ENCODE results near the gene LMCD1.

LMCD1 gene

DNA sequence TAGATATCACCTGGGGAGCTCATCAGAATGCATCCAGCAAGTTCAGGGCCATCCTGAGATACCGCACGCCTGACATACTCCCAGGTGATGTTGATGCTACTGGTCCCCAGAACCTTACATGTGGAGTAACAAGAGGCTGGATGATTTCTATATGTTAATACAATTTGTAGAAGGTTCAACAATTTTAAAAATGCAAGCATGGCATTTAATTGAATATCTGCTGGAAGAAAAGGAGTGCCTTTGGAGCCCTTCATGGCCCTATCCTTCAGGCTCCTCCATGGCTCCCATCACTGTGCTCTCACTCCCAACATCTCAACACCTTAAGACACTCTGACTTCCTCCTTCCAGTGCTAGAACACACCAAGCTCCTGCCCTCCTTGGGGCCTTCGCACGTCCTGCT is 36.6 kb downstream of the LMCD1 start:
- DNase-seq, result no peak

DNA sequence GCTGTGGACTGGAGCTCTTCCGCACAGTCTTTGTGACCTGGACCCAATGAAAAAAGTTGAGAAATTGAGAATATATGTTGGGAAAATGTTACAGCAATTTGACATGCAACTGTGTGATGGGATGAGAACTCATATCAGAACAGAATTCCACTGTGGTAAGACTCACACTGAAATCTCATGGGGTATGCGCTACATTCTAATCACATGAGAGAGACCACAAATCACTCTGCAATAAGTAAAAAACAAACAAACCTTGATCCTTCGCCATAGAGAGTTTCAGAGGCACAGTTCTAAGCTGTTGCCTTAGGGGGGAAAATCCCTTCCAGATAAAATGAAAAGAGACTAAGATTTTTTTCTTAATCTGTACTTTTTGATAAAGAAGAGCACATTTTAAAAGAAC is 37.3 kb downstream of the LMCD1 start:
- no peak for DNase-seq

GRCh38 chr3:8539419-8539818 is 37.8 kb downstream of the LMCD1 start:
- no peak for DNase-seq

- no peak for DNase-seq
Measured at GRCh38 chr3:8540456-8540855, 38.8 kb downstream of the LMCD1 start.

DNA sequence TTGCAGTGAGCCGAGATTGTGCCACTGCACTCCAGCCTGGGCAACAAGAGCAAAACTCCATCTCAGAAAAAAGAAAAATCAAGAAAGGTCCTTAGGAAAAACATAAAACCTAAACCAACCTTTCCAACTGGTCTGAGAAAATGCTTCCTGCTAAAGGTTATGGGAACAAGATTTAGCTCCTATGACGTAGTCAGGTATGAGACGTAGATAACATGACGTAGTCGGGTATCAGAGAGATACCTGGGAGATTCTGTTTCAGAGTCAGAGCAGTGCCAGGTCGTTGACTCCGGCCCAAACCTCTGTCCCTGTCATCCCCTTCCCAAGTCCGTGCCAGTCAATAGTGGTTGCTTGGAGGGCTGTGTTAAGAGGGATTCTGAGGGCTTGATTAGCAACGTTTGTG is 39.9 kb downstream of the LMCD1 start:
- DNase-seq, result no peak

DNA sequence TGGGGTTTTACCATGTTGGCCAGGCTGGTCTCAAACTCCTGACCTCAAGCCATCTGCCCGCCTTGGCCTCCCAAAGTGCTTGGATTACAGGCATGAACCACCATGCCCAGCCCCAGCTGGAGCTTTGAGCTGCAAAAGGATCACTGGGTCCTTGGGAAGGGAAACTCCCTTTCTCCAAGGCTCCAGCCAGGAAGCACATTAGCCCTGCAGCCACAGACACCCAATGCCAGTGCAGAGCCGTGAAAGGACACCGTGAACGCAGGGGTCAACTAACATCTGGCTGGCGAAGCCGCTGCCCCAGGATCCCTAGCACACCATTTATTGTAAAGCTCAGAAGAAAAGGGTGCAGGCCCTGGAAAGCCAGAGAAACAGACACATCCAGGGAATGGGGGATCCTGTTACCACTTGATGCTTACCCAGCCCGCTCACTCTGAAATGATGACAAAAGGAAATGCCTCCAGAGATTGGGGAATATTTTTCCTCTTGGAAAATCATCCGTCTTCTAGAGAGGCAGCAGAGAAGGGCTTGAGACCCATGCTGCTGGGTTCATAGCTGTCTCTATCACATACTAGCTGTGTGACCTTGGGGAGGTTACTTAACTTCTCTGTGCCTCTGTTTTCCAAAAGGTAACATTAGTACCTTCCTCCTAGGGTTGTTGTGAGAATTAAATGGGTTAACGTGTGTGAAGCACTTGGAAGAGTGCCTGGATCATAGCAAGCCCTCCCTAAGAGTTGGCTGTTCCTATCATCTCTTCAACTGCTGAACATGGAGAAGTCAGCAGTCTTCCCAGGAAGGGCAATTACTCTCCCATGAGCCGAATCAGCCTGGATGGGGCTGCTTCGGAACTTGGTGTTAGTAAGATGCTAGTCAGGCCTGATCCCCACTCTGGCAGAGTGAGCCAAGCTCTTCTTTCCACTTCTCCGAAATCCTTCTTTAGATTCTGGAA is 40.8 kb downstream of the LMCD1 start:
- no peak for DNase-seq

DNA sequence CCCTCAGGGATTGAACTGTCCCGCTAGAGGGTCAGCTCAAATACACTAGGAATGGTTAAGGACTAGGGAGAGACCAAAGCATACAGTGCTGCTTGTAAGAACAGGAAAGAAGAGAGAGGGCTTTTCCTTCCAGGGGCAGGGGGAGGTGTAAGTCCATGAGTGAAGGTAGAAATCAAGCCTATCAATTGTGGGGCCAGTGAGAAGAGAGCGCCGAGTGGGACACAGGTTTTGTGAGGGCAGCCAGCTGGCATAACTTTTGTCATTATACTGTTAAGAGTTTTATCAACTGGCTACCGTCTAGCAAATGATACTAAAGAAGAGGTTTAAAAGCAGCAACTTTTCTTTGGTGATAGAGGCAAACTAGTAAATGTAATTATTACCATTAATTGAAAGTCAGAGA is 45.0 kb downstream of the LMCD1 start:
- no peak for DNase-seq

- DNase-seq, result no peak
Measured at GRCh38 chr3:8548502-8549275, 47.1 kb downstream of the LMCD1 start.

DNA sequence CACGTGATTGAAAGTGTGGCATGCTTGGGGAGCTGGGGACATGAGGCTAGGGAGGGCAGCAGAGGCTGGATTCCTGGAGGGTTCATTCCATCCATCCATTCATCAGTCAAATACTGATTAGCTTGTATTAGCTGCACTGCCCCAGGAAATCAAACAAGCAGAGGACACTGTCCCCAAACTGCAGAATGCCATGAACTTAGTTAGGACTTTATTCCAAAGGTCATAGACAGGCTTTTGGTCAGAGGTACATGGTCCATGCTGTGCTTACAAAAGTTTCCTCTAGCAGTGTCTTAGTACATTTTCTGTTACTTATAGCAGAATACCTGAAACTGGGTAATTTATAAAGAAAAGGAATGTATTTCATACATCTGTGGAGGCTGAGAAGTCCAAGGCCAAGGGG is 47.7 kb downstream of the LMCD1 start:
- DNase-seq, result no peak

- DNase-seq, result no peak
Measured at GRCh38 chr3:8550611-8551010, 49.0 kb downstream of the LMCD1 start.

- no peak for DNase-seq
Measured at GRCh38 chr3:8552223-8552762, 50.7 kb downstream of the LMCD1 start.

GRCh38 chr3:8553405-8553804 is 51.8 kb downstream of the LMCD1 start:
- no peak for DNase-seq

- no peak for DNase-seq
Measured at GRCh38 chr3:8554696-8555095, 53.1 kb downstream of the LMCD1 start.

- no peak for DNase-seq
Measured at GRCh38 chr3:8555113-8555661, 53.6 kb downstream of the LMCD1 start.

- no peak for DNase-seq
Measured at GRCh38 chr3:8555725-8556472, 54.3 kb downstream of the LMCD1 start.

DNA sequence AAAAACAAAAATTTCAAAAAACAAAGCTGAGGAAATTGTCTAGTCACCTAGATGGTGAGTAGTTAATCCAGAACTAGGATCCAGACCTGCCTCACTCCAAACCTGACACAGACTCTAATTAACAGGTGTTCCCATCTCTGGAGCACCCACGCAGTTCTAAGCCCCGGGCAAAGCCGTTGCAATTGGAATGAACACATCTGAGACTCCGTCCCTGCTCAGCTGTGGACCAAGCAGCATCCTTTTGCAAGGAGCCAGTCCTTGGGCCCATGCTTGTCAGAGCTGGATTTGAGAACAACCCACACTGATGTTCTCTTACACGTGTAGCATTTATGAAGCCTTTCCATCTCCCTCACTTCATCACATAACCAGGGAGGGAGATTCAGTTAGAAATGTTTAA is 54.8 kb downstream of the LMCD1 start:
- DNase-seq, result no peak

DNA sequence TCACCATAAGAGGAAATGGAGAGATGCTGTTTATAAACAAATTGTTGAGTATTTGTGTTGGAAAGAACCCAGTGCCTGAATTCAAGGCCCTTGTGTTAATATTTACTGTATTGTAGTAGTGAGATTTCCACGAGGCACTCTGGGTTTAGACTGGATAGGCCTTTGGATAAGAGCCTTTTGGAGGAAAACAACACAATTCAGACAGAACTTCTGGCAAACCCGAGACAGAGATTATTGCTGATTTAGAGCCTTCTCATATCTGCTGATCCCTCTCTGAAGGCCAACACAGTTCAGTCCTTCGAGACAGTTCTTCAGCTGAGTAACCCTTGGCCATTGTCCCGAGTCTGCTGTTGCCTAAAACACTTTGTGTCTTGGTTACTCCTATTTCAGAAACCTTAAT is 55.7 kb downstream of the LMCD1 start:
- DNase-seq, result no peak

DNA sequence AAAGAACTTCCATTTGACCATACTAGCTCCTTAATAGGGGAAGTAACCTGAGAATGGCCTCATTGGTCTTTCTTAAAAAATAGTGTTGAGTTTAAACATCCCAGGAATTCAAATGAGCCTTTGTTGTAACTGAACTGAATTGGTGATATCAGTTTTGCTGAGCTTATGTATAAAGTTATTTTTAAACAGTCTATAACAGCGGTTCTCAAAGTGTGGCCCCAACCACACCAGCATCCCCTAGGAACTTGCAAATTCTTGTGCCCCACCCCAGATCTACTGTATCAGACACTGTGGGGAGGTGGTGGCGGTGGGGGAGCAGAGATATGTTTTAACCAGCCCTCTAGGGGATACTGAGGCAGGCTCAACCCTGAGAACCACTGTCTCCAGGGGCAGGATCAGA is 57.0 kb downstream of the LMCD1 start:
- no peak for DNase-seq

- no peak for DNase-seq
Measured at GRCh38 chr3:8559351-8559750, 57.7 kb downstream of the LMCD1 start.

- DNase-seq, result no peak
Measured at GRCh38 chr3:8560366-8561007, 58.9 kb downstream of the LMCD1 start.

DNA sequence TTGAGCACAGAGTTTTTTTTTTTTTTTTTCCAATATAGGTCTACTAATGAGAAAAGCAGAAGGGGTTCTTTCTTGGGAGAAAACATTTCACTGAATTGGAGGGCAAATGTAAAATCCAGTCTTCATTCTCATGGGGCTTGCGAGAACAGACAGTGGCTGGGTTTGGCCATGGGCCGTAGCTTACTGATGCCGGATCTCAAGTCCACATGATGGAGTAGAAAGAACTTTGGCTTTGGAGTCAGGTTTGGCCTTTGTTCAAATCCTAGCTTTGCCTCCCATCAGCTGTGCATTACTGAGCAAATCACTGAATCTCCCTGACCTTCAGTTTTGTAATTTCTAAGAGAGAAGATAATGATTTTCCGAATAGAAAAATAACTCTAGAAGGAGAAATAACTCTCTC is 59.7 kb downstream of the LMCD1 start:
- no peak for DNase-seq

DNA sequence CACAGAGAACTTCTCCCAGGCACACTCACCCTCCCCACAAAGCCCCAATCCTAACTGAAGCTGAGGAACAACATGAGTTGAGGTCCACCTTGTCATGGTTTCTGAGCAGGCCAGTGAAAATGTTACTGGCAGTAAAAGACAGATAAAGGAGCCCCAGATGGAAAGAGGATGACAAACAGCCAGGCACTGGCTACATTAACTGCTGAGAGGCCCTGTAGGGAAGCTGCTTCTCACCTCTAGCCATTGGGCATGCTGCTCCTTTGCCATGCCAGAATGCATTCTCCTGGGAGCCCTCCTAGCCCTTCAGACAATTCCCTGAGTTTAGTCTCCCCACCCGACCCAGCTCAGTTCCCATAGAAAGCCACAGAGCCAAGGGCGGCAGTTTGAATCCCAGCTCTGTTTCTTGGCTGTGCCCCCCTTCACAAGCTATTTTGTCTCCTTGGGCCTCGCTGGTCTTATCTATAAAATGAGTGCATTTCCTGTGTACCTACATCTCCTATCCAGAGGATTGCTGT is 60.5 kb downstream of the LMCD1 start:
- no peak for DNase-seq

Measured in SIG-M5 (cell line).